ENCODE data around the gene RIMS1. TPM values are rescaled to one million over a fixed set of nuclear protein-coding genes. Genes with fewer than 3 reads are reported as not detected.

The RIMS1 gene, protein sequence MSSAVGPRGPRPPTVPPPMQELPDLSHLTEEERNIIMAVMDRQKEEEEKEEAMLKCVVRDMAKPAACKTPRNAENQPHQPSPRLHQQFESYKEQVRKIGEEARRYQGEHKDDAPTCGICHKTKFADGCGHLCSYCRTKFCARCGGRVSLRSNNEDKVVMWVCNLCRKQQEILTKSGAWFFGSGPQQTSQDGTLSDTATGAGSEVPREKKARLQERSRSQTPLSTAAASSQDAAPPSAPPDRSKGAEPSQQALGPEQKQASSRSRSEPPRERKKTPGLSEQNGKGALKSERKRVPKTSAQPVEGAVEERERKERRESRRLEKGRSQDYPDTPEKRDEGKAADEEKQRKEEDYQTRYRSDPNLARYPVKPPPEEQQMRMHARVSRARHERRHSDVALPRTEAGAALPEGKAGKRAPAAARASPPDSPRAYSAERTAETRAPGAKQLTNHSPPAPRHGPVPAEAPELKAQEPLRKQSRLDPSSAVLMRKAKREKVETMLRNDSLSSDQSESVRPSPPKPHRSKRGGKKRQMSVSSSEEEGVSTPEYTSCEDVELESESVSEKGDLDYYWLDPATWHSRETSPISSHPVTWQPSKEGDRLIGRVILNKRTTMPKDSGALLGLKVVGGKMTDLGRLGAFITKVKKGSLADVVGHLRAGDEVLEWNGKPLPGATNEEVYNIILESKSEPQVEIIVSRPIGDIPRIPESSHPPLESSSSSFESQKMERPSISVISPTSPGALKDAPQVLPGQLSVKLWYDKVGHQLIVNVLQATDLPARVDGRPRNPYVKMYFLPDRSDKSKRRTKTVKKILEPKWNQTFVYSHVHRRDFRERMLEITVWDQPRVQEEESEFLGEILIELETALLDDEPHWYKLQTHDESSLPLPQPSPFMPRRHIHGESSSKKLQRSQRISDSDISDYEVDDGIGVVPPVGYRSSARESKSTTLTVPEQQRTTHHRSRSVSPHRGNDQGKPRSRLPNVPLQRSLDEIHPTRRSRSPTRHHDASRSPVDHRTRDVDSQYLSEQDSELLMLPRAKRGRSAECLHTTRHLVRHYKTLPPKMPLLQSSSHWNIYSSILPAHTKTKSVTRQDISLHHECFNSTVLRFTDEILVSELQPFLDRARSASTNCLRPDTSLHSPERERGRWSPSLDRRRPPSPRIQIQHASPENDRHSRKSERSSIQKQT (N-terminal part only)
- 5.4 and 23.4 TPM in 2 replicates for total RNA-seq

DNA sequence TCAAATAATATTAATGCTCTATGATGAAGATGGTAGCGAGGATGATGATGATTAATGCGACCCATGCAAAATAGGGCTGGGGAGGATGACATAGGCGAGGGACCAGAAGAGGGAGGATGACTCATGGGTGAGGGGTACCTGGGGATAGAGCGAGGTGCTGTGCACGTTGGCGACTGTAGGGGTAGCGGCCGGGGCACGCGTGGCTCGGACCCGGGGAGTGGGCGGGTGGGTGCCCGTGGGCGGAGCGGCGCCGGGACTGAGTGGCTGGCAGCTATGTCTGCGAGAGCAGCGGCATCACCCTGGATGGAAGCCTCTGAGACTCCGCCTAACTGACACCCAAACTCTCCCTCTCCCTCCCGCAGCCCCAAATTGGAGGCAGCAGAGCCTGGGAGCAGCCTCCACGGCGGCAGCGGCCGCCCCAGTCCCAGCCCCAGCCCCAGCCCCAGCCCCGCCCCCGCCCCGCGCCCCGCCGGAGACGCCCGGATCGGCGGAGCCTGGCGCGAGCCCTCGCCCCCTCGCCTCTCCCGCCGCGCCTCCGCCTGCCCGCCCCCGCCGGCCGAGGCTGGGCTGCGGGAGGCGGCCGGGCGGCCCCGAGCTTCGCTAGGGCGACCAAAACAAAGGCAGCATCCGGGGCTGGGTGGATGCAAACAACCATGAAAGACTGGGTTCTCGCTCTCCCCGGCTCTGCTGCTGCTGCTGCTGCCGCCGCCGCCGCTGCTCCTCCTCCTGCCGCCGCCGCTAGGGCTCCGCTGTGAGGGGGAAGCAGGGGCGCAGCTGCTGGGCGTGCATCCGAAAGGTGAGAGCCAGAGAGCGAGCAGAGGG, at the start of gene RIMS1:
RIMS1 (plus strand) TSS at position 367 of the 822 bp plus-strand sequence. CDS start 474 bp downstream, outside the sequence.

Measured in hair follicle dermal papilla cell (primary cell).